ENCODE results near the gene C11orf24. TPM values are rescaled to one million over a fixed set of nuclear protein-coding genes. Genes with fewer than 3 reads are reported as not detected.
"Not testable (repeated sequence)": the region's sequence is repeated elsewhere in the genome, so short reads cannot be mapped to it uniquely, and the experiment has no call there.

The C11orf24 gene
- total RNA-seq, 2 donors from 2014 or later = 24.7 to 28.4 TPM

DNA sequence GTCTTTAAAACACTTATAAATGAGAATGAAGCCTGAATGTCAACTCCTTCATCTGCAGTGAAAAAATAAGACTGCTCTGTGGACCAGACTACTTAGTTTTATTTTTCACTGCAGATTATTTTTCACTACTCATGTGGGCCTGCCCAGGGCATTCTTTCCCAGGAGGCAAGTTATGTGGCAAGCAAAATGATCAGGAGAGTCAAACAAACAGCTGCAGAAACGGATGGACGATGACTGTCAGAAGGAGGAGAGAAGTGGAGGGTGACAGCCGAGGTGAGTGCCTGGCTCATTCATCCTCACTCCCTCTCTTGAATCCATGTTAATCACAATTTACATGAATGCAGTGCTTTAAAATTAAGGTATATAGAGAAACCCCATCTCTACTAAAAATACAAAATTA is 34.9 kb upstream of the C11orf24 start:
- no peak for ATAC-seq (replicated peaks in 1 of 2)
- peaks cover 5% of the 10 kb centered on the region for H3K4me1 Mint-ChIP-seq (ENCODE audit: low read depth)
- no peak for DNase-seq
- H3K27me3 Mint-ChIP-seq (ENCODE audit: low read depth) = no peaks in the 10 kb centered on the region
- no peak overlapping the region for H3K4me3 Mint-ChIP-seq
- no peak overlapping the region for H3K27ac Mint-ChIP-seq
- H3K36me3 Mint-ChIP-seq (ENCODE audit: insufficient read depth in 2 of 2) = no peaks in the 10 kb centered on the region
- peaks cover 0 to 2% of the 10 kb centered on the region in 2 donors for H3K9me3 Mint-ChIP-seq

- ATAC-seq (replicated peaks in 1 of 2) (no peak), DNase-seq (no peak)
- H3K4me1 Mint-ChIP-seq (ENCODE audit: low read depth) = no peaks in the 10 kb centered on the region
- no peak overlapping the region for H3K27ac Mint-ChIP-seq
- H3K9me3 Mint-ChIP-seq = peaks cover 0 to 2% of the 10 kb centered on the region in 2 donors
- no peaks in the 10 kb centered on the region for H3K36me3 Mint-ChIP-seq (ENCODE audit: insufficient read depth in 2 of 2)
- no peaks in the 10 kb centered on the region for H3K27me3 Mint-ChIP-seq (ENCODE audit: low read depth)
- no peak overlapping the region for H3K4me3 Mint-ChIP-seq
Observed at GRCh38 chr11:68303982-68304780, 32.4 kb upstream of the C11orf24 start.

- Mint-ChIP-seq H3K36me3 (ENCODE audit: insufficient read depth in 2 of 2) (no peaks in the 10 kb centered on the region), H3K4me3 (no peak overlapping the region), H3K27ac (no peak overlapping the region), H3K9me3 (peaks cover 0 to 2% of the 10 kb centered on the region in 2 donors), H3K27me3 (ENCODE audit: low read depth) (no peaks in the 10 kb centered on the region), H3K4me1 (ENCODE audit: low read depth) (no peaks in the 10 kb centered on the region)
- ATAC-seq (replicated peaks in 1 of 2) (no peak), DNase-seq (no peak)
Observed at GRCh38 chr11:68303083-68303482, 31.3 kb upstream of the C11orf24 start.

DNA sequence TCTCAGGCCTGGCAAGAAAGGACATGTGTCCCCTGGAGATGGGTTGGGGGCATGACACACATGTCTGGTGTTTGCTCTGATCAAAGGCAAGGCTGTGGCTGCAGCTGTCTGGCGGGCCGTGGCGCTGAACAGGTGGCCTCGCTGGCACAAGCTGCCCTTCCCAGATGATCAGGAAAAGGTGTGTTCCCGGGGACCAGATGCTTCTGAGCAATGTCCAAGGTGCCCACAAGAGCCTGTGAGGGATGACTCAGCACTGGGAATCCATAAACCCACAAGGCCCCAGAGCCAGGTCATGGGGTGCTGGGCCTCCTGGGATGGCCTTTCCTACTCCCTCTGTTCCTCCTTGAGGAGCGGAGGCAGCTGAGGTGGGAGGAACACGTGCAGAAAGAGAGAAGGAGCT is 30.9 kb upstream of the C11orf24 start:
- Mint-ChIP-seq H3K9me3 (peaks cover 0 to 2% of the 10 kb centered on the region in 2 donors), H3K27me3 (ENCODE audit: low read depth) (no peaks in the 10 kb centered on the region), H3K36me3 (ENCODE audit: insufficient read depth in 2 of 2) (no peaks in the 10 kb centered on the region), H3K4me3 (no peak overlapping the region), H3K4me1 (ENCODE audit: low read depth) (no peaks in the 10 kb centered on the region), H3K27ac (no peak overlapping the region)
- DNase-seq (no peak), ATAC-seq (replicated peaks in 1 of 2) (no peak)

DNA sequence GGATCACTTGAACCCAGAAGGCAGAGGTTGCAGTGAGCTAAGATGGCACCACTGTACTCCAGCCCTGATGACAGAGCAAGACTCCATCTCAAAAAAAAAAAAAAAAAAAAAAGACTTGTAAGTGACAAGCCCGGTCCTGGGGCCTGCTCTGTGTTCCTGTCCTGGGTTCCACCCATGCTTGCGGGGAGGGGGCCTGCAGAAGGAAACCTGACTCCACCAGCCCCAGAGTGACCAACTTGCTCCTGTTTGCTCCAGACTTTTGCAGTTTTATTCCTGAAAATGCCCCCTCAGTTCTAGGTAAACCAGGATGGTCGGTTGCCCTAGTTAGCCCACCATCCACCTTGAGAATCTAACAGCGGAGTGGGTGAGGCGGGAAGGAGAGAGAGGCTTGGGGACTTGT is 30.5 kb upstream of the C11orf24 start:
- DNase-seq (no peak), ATAC-seq (replicated peaks in 1 of 2) (no peak)
- Mint-ChIP-seq H3K36me3 (ENCODE audit: insufficient read depth in 2 of 2) (no peaks in the 10 kb centered on the region), H3K4me3 (no peak overlapping the region), H3K9me3 (peaks cover 0 to 2% of the 10 kb centered on the region in 2 donors), H3K27ac (no peak overlapping the region), H3K27me3 (ENCODE audit: low read depth) (no peaks in the 10 kb centered on the region), H3K4me1 (ENCODE audit: low read depth) (no peaks in the 10 kb centered on the region)

DNA sequence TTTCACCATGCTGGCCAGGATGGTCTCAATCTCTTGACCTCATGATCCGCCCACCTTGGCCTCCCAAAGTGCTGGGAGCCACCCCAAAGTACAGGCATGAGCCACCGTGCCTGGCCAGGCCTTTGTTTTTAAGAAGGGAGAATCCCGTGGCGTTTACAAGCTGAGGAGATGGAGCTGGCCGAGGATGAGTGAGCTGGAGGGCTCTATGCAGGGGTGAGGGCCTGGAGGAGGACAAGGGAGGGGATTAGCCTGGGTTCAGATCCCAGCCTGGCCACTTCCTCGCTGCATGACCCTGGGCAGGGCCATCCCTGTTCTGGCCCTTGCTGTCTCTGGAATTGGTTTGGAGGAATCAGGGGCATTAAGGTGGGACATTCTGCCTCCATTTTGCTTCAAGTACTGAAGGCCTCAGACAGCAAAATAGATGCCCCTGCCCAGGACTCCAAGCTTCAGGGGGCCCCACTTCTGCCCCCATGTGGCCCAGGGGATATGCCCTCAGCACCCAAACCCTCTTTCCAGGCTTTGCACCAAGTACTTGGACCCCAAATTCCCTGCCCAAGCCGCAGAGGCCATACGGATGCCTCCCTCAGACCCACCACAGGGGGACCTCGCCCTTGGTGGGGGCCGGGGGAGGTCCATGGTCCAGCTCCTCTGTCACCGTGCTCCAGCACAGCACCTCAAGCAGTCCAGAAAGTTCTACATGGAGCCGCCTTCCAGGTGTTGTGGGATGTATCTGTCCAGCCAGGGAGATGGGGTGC is 28.5 kb upstream of the C11orf24 start:
- DNase-seq (no peak), ATAC-seq (replicated peaks in 1 of 2) (no peak)
- Mint-ChIP-seq H3K9me3 (peaks cover 0 to 2% of the 10 kb centered on the region in 2 donors), H3K36me3 (ENCODE audit: insufficient read depth in 2 of 2) (no peaks in the 10 kb centered on the region), H3K4me3 (no peak overlapping the region), H3K4me1 (ENCODE audit: low read depth) (no peaks in the 10 kb centered on the region), H3K27ac (no peak overlapping the region), H3K27me3 (ENCODE audit: low read depth) (no peaks in the 10 kb centered on the region)

GRCh38 chr11:68299517-68299879 is 27.7 kb upstream of the C11orf24 start:
- H3K36me3 Mint-ChIP-seq (ENCODE audit: insufficient read depth in 2 of 2); DNase-seq; ATAC-seq (replicated peaks in 1 of 2); H3K4me1 Mint-ChIP-seq (ENCODE audit: low read depth); H3K27ac Mint-ChIP-seq; H3K4me3 Mint-ChIP-seq; H3K27me3 Mint-ChIP-seq (ENCODE audit: low read depth); H3K9me3 Mint-ChIP-seq: not testable (repeated sequence)

GRCh38 chr11:68298659-68299516 is 27.1 kb upstream of the C11orf24 start:
- no peaks in the 10 kb centered on the region for H3K36me3 Mint-ChIP-seq (ENCODE audit: insufficient read depth in 2 of 2)
- DNase-seq = no peak
- ATAC-seq (replicated peaks in 1 of 2) = no peak
- no peaks in the 10 kb centered on the region for H3K4me1 Mint-ChIP-seq (ENCODE audit: low read depth)
- H3K4me3 Mint-ChIP-seq = no peak overlapping the region
- H3K27me3 Mint-ChIP-seq (ENCODE audit: low read depth) = no peaks in the 10 kb centered on the region
- H3K9me3 Mint-ChIP-seq = no peaks in the 10 kb centered on the region
- H3K27ac Mint-ChIP-seq = no peak overlapping the region

- DNase-seq (peak; percentile 71 to 84), ATAC-seq (replicated peaks in 1 of 2) (peak; percentile 97)
- H3K27ac Mint-ChIP-seq = no peak overlapping the region
- no peaks in the 10 kb centered on the region for H3K9me3 Mint-ChIP-seq
- H3K4me3 Mint-ChIP-seq = no peak overlapping the region
- H3K36me3 Mint-ChIP-seq (ENCODE audit: insufficient read depth in 2 of 2) = no peaks in the 10 kb centered on the region
- H3K4me1 Mint-ChIP-seq (ENCODE audit: low read depth) = no peaks in the 10 kb centered on the region
- no peaks in the 10 kb centered on the region for H3K27me3 Mint-ChIP-seq (ENCODE audit: low read depth)
Observed at GRCh38 chr11:68297812-68298658, 26.3 kb upstream of the C11orf24 start.

- no peak overlapping the region for H3K4me3 Mint-ChIP-seq
- no peaks in the 10 kb centered on the region for H3K36me3 Mint-ChIP-seq (ENCODE audit: insufficient read depth in 2 of 2)
- no peak for DNase-seq
- no peaks in the 10 kb centered on the region for H3K9me3 Mint-ChIP-seq
- H3K27me3 Mint-ChIP-seq (ENCODE audit: low read depth) = no peaks in the 10 kb centered on the region
- H3K4me1 Mint-ChIP-seq (ENCODE audit: low read depth) = no peaks in the 10 kb centered on the region
- no peak overlapping the region for H3K27ac Mint-ChIP-seq
- no peak for ATAC-seq (replicated peaks in 1 of 2)
Observed at GRCh38 chr11:68297494-68297811, 25.7 kb upstream of the C11orf24 start.

DNA sequence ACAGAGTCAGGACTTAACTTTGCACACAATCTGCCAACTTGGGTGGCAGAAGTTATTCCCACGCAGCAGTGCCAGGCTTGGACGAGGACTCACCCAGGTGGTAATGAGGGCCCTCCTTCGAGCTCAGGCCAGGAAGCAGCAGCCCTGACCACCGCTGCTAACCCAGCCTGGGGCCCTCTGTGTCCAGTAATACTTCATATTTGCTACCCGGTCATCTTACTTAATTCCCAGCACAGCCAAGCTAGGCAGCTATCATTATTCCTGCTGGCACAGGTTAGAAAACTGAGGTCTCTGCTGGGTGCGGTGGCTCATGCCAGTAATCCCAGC is 25.2 kb upstream of the C11orf24 start:
- no peaks in the 10 kb centered on the region for H3K4me1 Mint-ChIP-seq (ENCODE audit: low read depth)
- no peak overlapping the region for H3K27ac Mint-ChIP-seq
- H3K9me3 Mint-ChIP-seq = no peaks in the 10 kb centered on the region
- DNase-seq (no peak), ATAC-seq (replicated peaks in 1 of 2) (no peak)
- H3K4me3 Mint-ChIP-seq = no peak overlapping the region
- H3K27me3 Mint-ChIP-seq (ENCODE audit: low read depth) = no peaks in the 10 kb centered on the region
- no peaks in the 10 kb centered on the region for H3K36me3 Mint-ChIP-seq (ENCODE audit: insufficient read depth in 2 of 2)

DNA sequence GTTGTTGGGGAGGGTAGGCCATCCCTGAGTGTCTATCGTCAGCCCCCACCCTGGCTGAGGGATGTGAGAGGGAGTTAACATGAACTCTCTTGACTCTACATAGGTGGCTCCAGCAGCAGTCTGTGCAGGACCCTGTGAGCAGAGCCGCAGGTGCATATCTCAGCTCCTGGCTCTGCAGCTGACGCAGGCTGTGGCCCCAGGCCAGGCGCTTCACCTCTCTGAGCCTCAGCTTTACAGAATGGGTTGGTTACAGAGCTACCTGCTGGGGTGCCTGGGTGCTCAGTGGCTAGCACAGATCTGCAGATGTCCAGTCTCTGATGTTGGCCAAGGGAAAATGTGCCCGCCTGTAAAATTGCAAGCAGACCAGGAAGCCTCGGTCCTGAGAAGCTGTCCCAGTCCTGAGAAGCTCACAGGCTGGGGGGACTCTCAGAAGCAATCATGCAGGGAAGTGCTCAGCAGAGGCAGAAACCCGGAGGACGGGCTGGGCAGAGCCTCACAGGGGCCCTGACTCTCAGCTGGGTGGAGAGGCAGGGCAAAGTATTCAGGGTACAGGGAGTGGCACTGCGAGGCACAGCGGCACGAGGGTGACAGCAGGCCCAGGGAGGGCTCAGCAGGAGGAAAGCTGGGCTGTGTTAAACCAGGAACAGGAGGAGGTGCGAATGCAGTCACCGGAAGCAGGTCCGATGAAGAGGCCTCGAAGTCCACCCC is 24.7 kb upstream of the C11orf24 start:
- H3K9me3 Mint-ChIP-seq = no peaks in the 10 kb centered on the region
- H3K4me1 Mint-ChIP-seq (ENCODE audit: low read depth) = no peaks in the 10 kb centered on the region
- no peaks in the 10 kb centered on the region for H3K27me3 Mint-ChIP-seq (ENCODE audit: low read depth)
- H3K36me3 Mint-ChIP-seq (ENCODE audit: insufficient read depth in 2 of 2) = no peaks in the 10 kb centered on the region
- no peak for ATAC-seq (replicated peaks in 1 of 2)
- DNase-seq = no peak
- no peak overlapping the region for H3K27ac Mint-ChIP-seq
- H3K4me3 Mint-ChIP-seq = no peak overlapping the region
